ENCODE data around the gene MAGEB6B. TPM values are rescaled to one million over a fixed set of nuclear protein-coding genes. Genes with fewer than 3 reads are reported as not detected.

MAGEB6B gene
- total and polyA plus RNA-seq, 8 donors = not detected

DNA sequence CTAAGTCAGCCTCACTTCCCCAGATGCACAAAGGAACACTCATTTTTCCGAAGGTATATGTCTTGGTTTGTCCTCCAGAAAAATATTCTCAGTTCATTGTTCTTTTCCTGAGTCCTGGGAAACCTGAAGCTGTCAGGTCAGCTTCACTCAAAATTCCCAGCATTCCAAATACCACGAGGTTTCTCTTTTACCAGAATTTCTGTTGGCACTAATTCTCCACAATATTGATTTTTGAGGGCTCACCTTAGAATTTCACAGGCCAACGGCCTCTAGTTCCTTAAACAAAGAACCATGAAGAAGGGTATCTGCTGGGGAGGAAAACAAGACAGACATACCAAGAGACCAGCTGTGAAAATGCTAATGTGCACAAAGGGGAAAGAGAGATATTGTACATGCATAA, 47.6 kb downstream of the MAGEB6B start:
- ATAC-seq (peak; percentile 61 to 86 (median 72)), DNase-seq (no peak), FAIRE-seq (no peak)
- no peaks in the 10 kb centered on the region for H3K36me3 ChIP-seq
- 17 to 26% methylated on average over 3 of the region's 3 CpGs for WGBS, 2 donors
- peaks cover 0 to 10% (median 0%) of the 10 kb centered on the region in 3 donors for H3K4me1 ChIP-seq
- H3K27ac ChIP-seq = peak overlapping the region in 1 of 4 donors; percentile 28
- no peak overlapping the region for H3K4me3 ChIP-seq
- H3K27me3 ChIP-seq = no peaks in the 10 kb centered on the region
- intact Hi-C loops (cut with DNase I) = no loop called here
- TF ChIP-seq, protein P1, sequence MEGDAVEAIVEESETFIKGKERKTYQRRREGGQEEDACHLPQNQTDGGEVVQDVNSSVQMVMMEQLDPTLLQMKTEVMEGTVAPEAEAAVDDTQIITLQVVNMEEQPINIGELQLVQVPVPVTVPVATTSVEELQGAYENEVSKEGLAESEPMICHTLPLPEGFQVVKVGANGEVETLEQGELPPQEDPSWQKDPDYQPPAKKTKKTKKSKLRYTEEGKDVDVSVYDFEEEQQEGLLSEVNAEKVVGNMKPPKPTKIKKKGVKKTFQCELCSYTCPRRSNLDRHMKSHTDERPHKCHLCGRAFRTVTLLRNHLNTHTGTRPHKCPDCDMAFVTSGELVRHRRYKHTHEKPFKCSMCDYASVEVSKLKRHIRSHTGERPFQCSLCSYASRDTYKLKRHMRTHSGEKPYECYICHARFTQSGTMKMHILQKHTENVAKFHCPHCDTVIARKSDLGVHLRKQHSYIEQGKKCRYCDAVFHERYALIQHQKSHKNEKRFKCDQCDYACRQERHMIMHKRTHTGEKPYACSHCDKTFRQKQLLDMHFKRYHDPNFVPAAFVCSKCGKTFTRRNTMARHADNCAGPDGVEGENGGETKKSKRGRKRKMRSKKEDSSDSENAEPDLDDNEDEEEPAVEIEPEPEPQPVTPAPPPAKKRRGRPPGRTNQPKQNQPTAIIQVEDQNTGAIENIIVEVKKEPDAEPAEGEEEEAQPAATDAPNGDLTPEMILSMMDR (IDR thresholded peaks at IDR 0.05) = no peak
- no peaks in the 10 kb centered on the region for H3K9me3 ChIP-seq

Other genes starting within 250 kb of the MAGEB6B start
- gene MAGEB18, start 22.3 kb upstream of the MAGEB6B start, total RNA-seq = not detected
- not detected for gene MAGEB18, start 22.3 kb upstream of the MAGEB6B start, polyA plus RNA-seq
- not detected for gene MAGEB6, start 31.8 kb downstream of the MAGEB6B start, total RNA-seq
- not detected for gene MAGEB6, start 31.8 kb downstream of the MAGEB6B start, polyA plus RNA-seq
- not detected for gene MAGEB5, start 55.6 kb downstream of the MAGEB6B start, total RNA-seq
- gene MAGEB5, start 55.6 kb downstream of the MAGEB6B start, polyA plus RNA-seq = not detected

Measured in pancreas (tissue), 10 donors.